ENCODE measurements around the gene CHN2. TPM values are rescaled to one million over a fixed set of nuclear protein-coding genes. Genes with fewer than 3 reads are reported as not detected.

The CHN2 gene
- total and polyA plus RNA-seq, 2 donors (not counting 1 experiment from before 2014, with no cell fraction given), result 0.86 to 1.4 TPM

GRCh38 chr7:29147821-29148220, 46.8 kb upstream of the CHN2 start:
- DNase-seq (no peak), ATAC-seq (ENCODE audit: low read depth) (no peak)
- POLR2A ChIA-PET, result no interaction called here
- CTCF ChIA-PET, result no interaction called here
- WGBS (ENCODE audit: insufficient coverage), result 89% methylated on average over 4 of the region's 4 CpGs
- intact Hi-C loops (cut with micrococcal nuclease), result no loop called here
- Mint-ChIP-seq H3K27ac (no peak overlapping the region), H3K9me3 (ENCODE audit: insufficient read depth) (no peaks in the 10 kb centered on the region), H3K4me1 (peaks cover 8% of the 10 kb centered on the region), H3K4me3 (no peak overlapping the region), H3K27me3 (peaks cover 60% of the 10 kb centered on the region)
- no peaks in the 10 kb centered on the region for H3K9me3 ChIP-seq (ENCODE audit: control extremely low read depth in 1 of 3, control insufficient read depth in 2 of 3, insufficient read depth in 1 of 3, low read length in 2 of 3)
- no peak overlapping the region for H3K4me3 ChIP-seq (ENCODE audit: control extremely low read depth in 1 of 5, extremely low read depth in 1 of 5, insufficient read depth in 1 of 5, low read depth in 2 of 5, low read length in 4 of 5)
- peaks cover 0 to 29% (median 13%) of the 10 kb centered on the region in 4 experiments for H3K27me3 ChIP-seq (replicated peaks in 1 of 4; ENCODE audit: control extremely low read depth in 1 of 4, control insufficient read depth in 3 of 4, insufficient read depth in 4 of 4, low read length in 3 of 4)
- no peak overlapping the region for H3K27ac ChIP-seq (ENCODE audit: low read length in 2 of 2)
- H2AFZ ChIP-seq (ENCODE audit: insufficient read depth, low read depth, low read length, poor library complexity, severe bottlenecking), result no peak overlapping the region
- TF ChIP-seq EZH2 (IDR thresholded peaks at IDR 0.05; ENCODE audit: borderline replicate concordance, insufficient read depth, low read depth, low read length, poor library complexity, severe bottlenecking), result no peak
- TF ChIP-seq CTCF (IDR thresholded peaks at IDR 0.05), result no peak
- no peaks in the 10 kb centered on the region for H3K79me2 ChIP-seq (ENCODE audit: control insufficient read depth, insufficient read depth, low read length)
- H3K4me1 ChIP-seq (ENCODE audit: control insufficient read depth in 2 of 2, insufficient read depth in 2 of 2, low read length in 2 of 2), result no peaks in the 10 kb centered on the region
- no peak overlapping the region for H3K9ac ChIP-seq (ENCODE audit: low read length)
- H3K4me2 ChIP-seq (replicated peaks; ENCODE audit: low read depth, low read length, poor library complexity, severe bottlenecking), result no peak overlapping the region
- no peaks in the 10 kb centered on the region for H3K36me3 ChIP-seq (replicated peaks in 1 of 2; ENCODE audit: control extremely low read depth in 1 of 2, control insufficient read depth in 1 of 2, extremely low read depth in 1 of 2, insufficient read depth in 2 of 2, low read length in 1 of 2)
- H4K20me1 ChIP-seq (ENCODE audit: control insufficient read depth, insufficient read depth, low read length, poor library complexity, severe bottlenecking), result no peaks in the 10 kb centered on the region

GRCh38 chr7:29149036-29149435, 45.5 kb upstream of the CHN2 start:
- H3K27ac Mint-ChIP-seq, result no peak overlapping the region
- CTCF ChIA-PET, result interaction anchor here (1.3 kb wide), 1 partner anchor 40 kb away, joined by 3 read pairs; no protein-coding TSS in a partner anchor
- no peak for DNase-seq
- Histone ChIP-seq H3K27ac (ENCODE audit: low read length in 2 of 2) (no peak overlapping the region), H3K4me1 (ENCODE audit: control insufficient read depth in 2 of 2, insufficient read depth in 2 of 2, low read length in 2 of 2) (no peaks in the 10 kb centered on the region), H2AFZ (ENCODE audit: insufficient read depth, low read depth, low read length, poor library complexity, severe bottlenecking) (no peak overlapping the region), H3K4me3 (ENCODE audit: control extremely low read depth in 1 of 5, extremely low read depth in 1 of 5, insufficient read depth in 1 of 5, low read depth in 2 of 5, low read length in 4 of 5) (no peak overlapping the region), H4K20me1 (ENCODE audit: control insufficient read depth, insufficient read depth, low read length, poor library complexity, severe bottlenecking) (no peaks in the 10 kb centered on the region), H3K79me2 (ENCODE audit: control insufficient read depth, insufficient read depth, low read length) (no peaks in the 10 kb centered on the region), H3K4me2 (replicated peaks; ENCODE audit: low read depth, low read length, poor library complexity, severe bottlenecking) (no peak overlapping the region), H3K36me3 (replicated peaks in 1 of 2; ENCODE audit: control extremely low read depth in 1 of 2, control insufficient read depth in 1 of 2, extremely low read depth in 1 of 2, insufficient read depth in 2 of 2, low read length in 1 of 2) (no peaks in the 10 kb centered on the region), H3K9me3 (ENCODE audit: control extremely low read depth in 1 of 3, control insufficient read depth in 2 of 3, insufficient read depth in 1 of 3, low read length in 2 of 3) (no peaks in the 10 kb centered on the region), H3K27me3 (replicated peaks in 1 of 4; ENCODE audit: control extremely low read depth in 1 of 4, control insufficient read depth in 3 of 4, insufficient read depth in 4 of 4, low read length in 3 of 4) (peaks cover 0 to 29% (median 13%) of the 10 kb centered on the region in 4 experiments), H3K9ac (ENCODE audit: low read length) (no peak overlapping the region)
- peaks cover 8% of the 10 kb centered on the region for H3K4me1 Mint-ChIP-seq
- POLR2A ChIA-PET, result no interaction called here
- intact Hi-C loops (cut with micrococcal nuclease), result no loop called here
- no peaks in the 10 kb centered on the region for H3K9me3 Mint-ChIP-seq (ENCODE audit: insufficient read depth)
- WGBS (ENCODE audit: insufficient coverage), result 100% methylated on average over 4 of the region's 12 CpGs
- H3K27me3 Mint-ChIP-seq, result peaks cover 62% of the 10 kb centered on the region
- no peak overlapping the region for H3K4me3 Mint-ChIP-seq
- ATAC-seq (ENCODE audit: low read depth), result no peak
- TF ChIP-seq EZH2 (IDR thresholded peaks at IDR 0.05; ENCODE audit: borderline replicate concordance, insufficient read depth, low read depth, low read length, poor library complexity, severe bottlenecking) (no peak), CTCF (IDR thresholded peaks at IDR 0.05) (no peak)

All from B cell (primary cell).